Neutrophil (primary cell): ENCODE data around the gene PLEKHA7.

ENCODE experiments used
- H3K27ac ChIP-seq: fragments of 200-600 bp; sonication (generic); 2 replicates; pipeline ENCODE4 v1.5.1; 2016; ENCODE audit warnings: mild to moderate bottlenecking, moderate library complexity
- H3K27me3 ChIP-seq: fragments of 200-600 bp; sonication (generic); 2 replicates; pipeline ENCODE4 v1.6.0; 2016; ENCODE audit warnings: mild to moderate bottlenecking
- H3K36me3 ChIP-seq: fragments of 200-600 bp; sonication (generic); 2 replicates; pipeline ENCODE4 v1.5.1; 2017
- H3K4me1 ChIP-seq, 2 experiments: fragments of 200-600 bp in 1 of 2; sonication (generic) in 1 of 2; 1 replicate in 1 of 2; 2 replicates in 1 of 2; pipeline versions ENCODE4 v1.5.1 to v1.6.1; 2013 to 2016; ENCODE audit warnings: low read depth in 1 of 2, low read length in 1 of 2, mild to moderate bottlenecking in 1 of 2, moderate library complexity in 1 of 2; ENCODE audit not compliant: control insufficient read depth in 1 of 2, insufficient read depth in 1 of 2
- H3K4me3 ChIP-seq, 2 experiments: fragments of 200-600 bp in 1 of 2; sonication (generic) in 1 of 2; 1 replicate in 1 of 2; 2 replicates in 1 of 2; pipeline ENCODE4 v1.5.1; 2013 to 2016; ENCODE audit warnings: low read depth in 1 of 2, low read length in 1 of 2, mild to moderate bottlenecking in 1 of 2, moderate library complexity in 1 of 2
- H3K9me3 ChIP-seq: fragments of 200-600 bp; sonication (generic); 2 replicates; pipeline ENCODE4 v1.5.1; 2016
- CTCF ChIP-seq: fragments of 200-600 bp; sonication (generic); IDR thresholded peaks from 2 replicates; pipeline ENCODE4 v1.5.1; 2016; ENCODE audit warnings: antibody characterized with exemption

The PLEKHA7 gene

DNA sequence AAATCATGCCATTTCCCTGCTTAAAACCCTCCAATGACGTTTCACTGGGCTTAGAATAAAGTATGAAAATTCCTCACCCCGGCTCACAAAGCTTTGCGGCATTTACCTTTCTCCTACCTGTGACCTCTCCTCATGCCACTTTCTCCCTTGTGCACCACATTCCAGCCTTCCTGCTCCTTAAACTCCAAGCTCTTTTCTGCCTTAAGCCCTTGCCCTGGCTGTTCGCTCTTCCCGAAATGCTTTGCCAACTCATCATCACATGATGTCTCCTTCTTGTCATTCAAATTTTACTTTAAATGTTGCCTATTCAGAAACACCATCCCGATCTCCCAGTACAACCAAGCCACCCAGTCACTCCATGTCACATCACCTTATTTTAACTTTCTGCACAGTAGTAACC lies 2.0 kb downstream of the PLEKHA7 start:
- Histone ChIP-seq H3K36me3 (no peaks in the 10 kb centered on the region), H3K4me3 (no peak overlapping the region), H3K4me1 (peaks cover 12 to 17% of the 10 kb centered on the region in 2 experiments), H3K27ac (no peak overlapping the region), H3K27me3 (peaks cover 83% of the 10 kb centered on the region), H3K9me3 (no peaks in the 10 kb centered on the region)
- TF ChIP-seq CTCF = no peak

- H3K4me3 ChIP-seq = no peak overlapping the region
- H3K27me3 ChIP-seq = peaks cover 71% of the 10 kb centered on the region
- no peak for TF ChIP-seq CTCF
- H3K4me1 ChIP-seq = peaks cover 12 to 17% of the 10 kb centered on the region in 2 experiments
- no peaks in the 10 kb centered on the region for H3K9me3 ChIP-seq
- no peaks in the 10 kb centered on the region for H3K36me3 ChIP-seq
- H3K27ac ChIP-seq = no peak overlapping the region
These were observed 3.3 kb downstream of the PLEKHA7 start for GRCh38 chr11:17010851-17011420.

GRCh38 chr11:17008099-17008498 lies 6.1 kb downstream of the PLEKHA7 start:
- Histone ChIP-seq H3K4me1 (peaks cover 1 to 2% of the 10 kb centered on the region in 2 experiments), H3K36me3 (no peaks in the 10 kb centered on the region), H3K9me3 (no peaks in the 10 kb centered on the region), H3K4me3 (no peak overlapping the region), H3K27ac (no peak overlapping the region), H3K27me3 (peaks cover 43% of the 10 kb centered on the region)
- TF ChIP-seq CTCF = no peak

DNA sequence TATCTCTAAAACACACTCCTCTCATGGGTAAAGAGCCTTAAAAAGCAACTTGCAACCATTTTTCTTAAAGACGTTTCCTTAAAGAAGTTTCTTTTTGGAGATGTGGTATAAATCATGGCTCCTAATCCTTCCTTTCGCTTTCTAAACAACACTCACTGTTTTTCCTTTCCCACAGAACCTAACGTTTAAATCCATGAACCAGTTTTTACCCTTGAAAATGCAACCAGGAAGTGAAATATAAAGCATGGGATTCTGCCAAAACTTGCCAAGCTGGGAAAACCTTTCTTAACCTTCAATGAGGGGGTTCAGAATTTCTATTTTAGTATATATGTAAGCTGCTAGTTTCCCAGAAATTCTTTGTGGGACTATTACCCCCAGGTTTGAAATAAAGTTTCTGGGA lies 8.6 kb downstream of the PLEKHA7 start:
- Histone ChIP-seq H3K27ac (no peak overlapping the region), H3K4me1 (no peaks in the 10 kb centered on the region), H3K36me3 (no peaks in the 10 kb centered on the region), H3K4me3 (no peak overlapping the region), H3K27me3 (peaks cover 18% of the 10 kb centered on the region), H3K9me3 (no peaks in the 10 kb centered on the region)
- TF ChIP-seq CTCF = no peak

GRCh38 chr11:17004486-17005148 lies 9.6 kb downstream of the PLEKHA7 start:
- Histone ChIP-seq H3K4me1 (no peaks in the 10 kb centered on the region), H3K27ac (no peak overlapping the region), H3K36me3 (no peaks in the 10 kb centered on the region), H3K9me3 (no peaks in the 10 kb centered on the region), H3K4me3 (no peak overlapping the region), H3K27me3 (peaks cover 8% of the 10 kb centered on the region)
- TF ChIP-seq CTCF = no peak
